Measurements from ENCODE around the gene ITPK1.

ITPK1 gene

GRCh38 chr14:93014058-93015023 is 101.4 kb downstream of the ITPK1 start (continued):
- no peak for TF ChIP-seq TSHZ2 (CRISPR knock-in tag; IDR thresholded peaks at IDR 0.05)

- no peak for TF ChIP-seq SNAI2 (CRISPR knock-in tag; IDR thresholded peaks at IDR 0.05)
- TF ChIP-seq ZFP3 (CRISPR knock-in tag; IDR thresholded peaks at IDR 0.05), result no peak
- TF ChIP-seq ZNF70 (CRISPR knock-in tag; IDR thresholded peaks at IDR 0.05), result no peak
- no peak for TF ChIP-seq ARNTL (CRISPR knock-in tag; IDR thresholded peaks at IDR 0.05; ENCODE audit: borderline replicate concordance, low read depth)
- no peak for ATAC-seq
These were observed 102.6 kb downstream of the ITPK1 start for GRCh38 chr14:93012951-93013719.

DNA sequence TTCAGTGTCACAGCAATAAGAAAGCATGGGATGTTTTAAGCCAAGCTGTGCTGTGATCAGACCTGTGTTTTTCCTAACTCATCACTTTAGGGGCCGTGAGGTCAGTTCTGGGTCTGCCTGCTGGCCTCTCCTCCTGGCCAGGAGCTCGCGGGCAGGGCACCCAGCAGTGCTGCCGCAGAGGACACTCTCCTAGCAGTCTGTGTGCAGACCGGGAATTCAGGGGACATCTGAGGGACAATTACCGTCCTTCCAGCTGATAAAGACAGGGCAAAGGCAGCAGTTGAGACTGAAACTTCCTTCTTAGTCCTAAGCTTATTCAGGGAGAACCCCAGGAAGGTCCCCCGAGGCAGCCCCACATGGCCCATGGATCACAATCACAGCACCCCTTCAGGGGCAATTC is 103.2 kb downstream of the ITPK1 start:
- ATAC-seq, result no peak
- TF ChIP-seq ZFP30 (CRISPR knock-in tag; IDR thresholded peaks at IDR 0.05) (no peak), BACH2 (CRISPR knock-in tag; IDR thresholded peaks at IDR 0.05; ENCODE audit: borderline replicate concordance) (no peak), GLIS3 (CRISPR knock-in tag; IDR thresholded peaks at IDR 0.05) (no peak), TSHZ2 (CRISPR knock-in tag; IDR thresholded peaks at IDR 0.05) (no peak), ZNF70 (CRISPR knock-in tag; IDR thresholded peaks at IDR 0.05) (no peak), RARB (CRISPR knock-in tag; IDR thresholded peaks at IDR 0.05) (no peak), OSR1 (CRISPR knock-in tag; IDR thresholded peaks at IDR 0.05) (no peak), ESRRG (CRISPR knock-in tag; IDR thresholded peaks at IDR 0.05) (no peak), ZNF8 (CRISPR knock-in tag; IDR thresholded peaks at IDR 0.05) (no peak), ARNTL (CRISPR knock-in tag; IDR thresholded peaks at IDR 0.05; ENCODE audit: borderline replicate concordance, low read depth) (no peak), ZC3H10 (CRISPR knock-in tag; IDR thresholded peaks at IDR 0.05) (no peak), SNAI2 (CRISPR knock-in tag; IDR thresholded peaks at IDR 0.05) (no peak)
- TF ChIP-seq, protein P1, sequence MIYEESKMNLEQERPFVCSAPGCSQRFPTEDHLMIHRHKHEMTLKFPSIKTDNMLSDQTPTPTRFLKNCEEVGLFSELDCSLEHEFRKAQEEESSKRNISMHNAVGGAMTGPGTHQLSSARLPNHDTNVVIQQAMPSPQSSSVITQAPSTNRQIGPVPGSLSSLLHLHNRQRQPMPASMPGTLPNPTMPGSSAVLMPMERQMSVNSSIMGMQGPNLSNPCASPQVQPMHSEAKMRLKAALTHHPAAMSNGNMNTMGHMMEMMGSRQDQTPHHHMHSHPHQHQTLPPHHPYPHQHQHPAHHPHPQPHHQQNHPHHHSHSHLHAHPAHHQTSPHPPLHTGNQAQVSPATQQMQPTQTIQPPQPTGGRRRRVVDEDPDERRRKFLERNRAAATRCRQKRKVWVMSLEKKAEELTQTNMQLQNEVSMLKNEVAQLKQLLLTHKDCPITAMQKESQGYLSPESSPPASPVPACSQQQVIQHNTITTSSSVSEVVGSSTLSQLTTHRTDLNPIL (CRISPR knock-in tag; IDR thresholded peaks at IDR 0.05; ENCODE audit: low read depth), result no peak

- TF ChIP-seq ZNF8 (CRISPR knock-in tag; IDR thresholded peaks at IDR 0.05) (no peak), CSDC2 (CRISPR knock-in tag; IDR thresholded peaks at IDR 0.05) (no peak), ZFP30 (CRISPR knock-in tag; IDR thresholded peaks at IDR 0.05) (0 out of 2 replicates have a peak, but pooled peaks have one; percentile 24)
- ATAC-seq, result no peak
These were observed 103.9 kb downstream of the ITPK1 start for GRCh38 chr14:93011650-93012325.

- no peak for ATAC-seq
- no peak for TF ChIP-seq TCF4 (CRISPR knock-in tag; IDR thresholded peaks at IDR 0.05; ENCODE audit: borderline replicate concordance)
- TF ChIP-seq, protein P1 (CRISPR knock-in tag; IDR thresholded peaks at IDR 0.05; ENCODE audit: low read depth), result no peak
- no peak for TF ChIP-seq ZFP3 (CRISPR knock-in tag; IDR thresholded peaks at IDR 0.05)
- TF ChIP-seq GLIS3 (CRISPR knock-in tag; IDR thresholded peaks at IDR 0.05), result no peak
- TF ChIP-seq POU6F1 (CRISPR knock-in tag; IDR thresholded peaks at IDR 0.05; ENCODE audit: borderline replicate concordance, low read depth), result no peak
- TF ChIP-seq RARB (CRISPR knock-in tag; IDR thresholded peaks at IDR 0.05), result no peak
- TF ChIP-seq, protein P2, sequence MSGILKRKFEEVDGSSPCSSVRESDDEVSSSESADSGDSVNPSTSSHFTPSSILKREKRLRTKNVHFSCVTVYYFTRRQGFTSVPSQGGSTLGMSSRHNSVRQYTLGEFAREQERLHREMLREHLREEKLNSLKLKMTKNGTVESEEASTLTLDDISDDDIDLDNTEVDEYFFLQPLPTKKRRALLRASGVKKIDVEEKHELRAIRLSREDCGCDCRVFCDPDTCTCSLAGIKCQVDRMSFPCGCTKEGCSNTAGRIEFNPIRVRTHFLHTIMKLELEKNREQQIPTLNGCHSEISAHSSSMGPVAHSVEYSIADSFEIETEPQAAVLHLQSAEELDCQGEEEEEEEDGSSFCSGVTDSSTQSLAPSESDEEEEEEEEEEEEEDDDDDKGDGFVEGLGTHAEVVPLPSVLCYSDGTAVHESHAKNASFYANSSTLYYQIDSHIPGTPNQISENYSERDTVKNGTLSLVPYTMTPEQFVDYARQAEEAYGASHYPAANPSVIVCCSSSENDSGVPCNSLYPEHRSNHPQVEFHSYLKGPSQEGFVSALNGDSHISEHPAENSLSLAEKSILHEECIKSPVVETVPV (CRISPR knock-in tag; IDR thresholded peaks at IDR 0.05), result no peak
- TF ChIP-seq ISL1 (CRISPR knock-in tag; IDR thresholded peaks at IDR 0.05), result no peak
- TF ChIP-seq ZC3H10 (CRISPR knock-in tag; IDR thresholded peaks at IDR 0.05), result no peak
These were observed 104.6 kb downstream of the ITPK1 start for GRCh38 chr14:93011141-93011529.
